ENCODE measurements around the gene UBE3C.

The UBE3C gene

GRCh38 chr7:157211690-157212089 is 73.0 kb downstream of the UBE3C start:
- no peak overlapping the region for H3K4me3 ChIP-seq (ENCODE audit: low read depth, low read length)
- no peak for DNase-seq (ENCODE audit: low read depth)
- TF ChIP-seq POLR2A (IDR thresholded peaks at IDR 0.05; ENCODE audit: extremely low read depth, insufficient read length) = no peak

GRCh38 chr7:157219154-157219553 is 80.4 kb downstream of the UBE3C start:
- TF ChIP-seq MYC (IDR thresholded peaks at IDR 0.05; ENCODE audit: low read depth, low read length) (no peak), POLR2A (IDR thresholded peaks at IDR 0.05; ENCODE audit: extremely low read depth, insufficient read length) (no peak), MAX (IDR thresholded peaks at IDR 0.05; ENCODE audit: low read depth, low read length) (no peak), CTCF (IDR thresholded peaks at IDR 0.05; ENCODE audit: low read depth, low read length) (no peak)
- DNase-seq (ENCODE audit: low read depth) = no peak
- H3K4me3 ChIP-seq (ENCODE audit: low read depth, low read length) = no peak overlapping the region

- no peak for DNase-seq (ENCODE audit: low read depth)
- H3K4me3 ChIP-seq (ENCODE audit: low read depth, low read length) = no peak overlapping the region
- no peak for TF ChIP-seq MAX (IDR thresholded peaks at IDR 0.05; ENCODE audit: low read depth, low read length)
- TF ChIP-seq CTCF (IDR thresholded peaks at IDR 0.05; ENCODE audit: low read depth, low read length) = no peak
- TF ChIP-seq MYC (IDR thresholded peaks at IDR 0.05; ENCODE audit: low read depth, low read length) = no peak
- no peak for TF ChIP-seq POLR2A (IDR thresholded peaks at IDR 0.05; ENCODE audit: extremely low read depth, insufficient read length)
Observed at GRCh38 chr7:157220916-157221569, 82.3 kb downstream of the UBE3C start.

- no peak overlapping the region for H3K4me3 ChIP-seq (ENCODE audit: low read depth, low read length)
- TF ChIP-seq MAX (IDR thresholded peaks at IDR 0.05; ENCODE audit: low read depth, low read length) (no peak), MYC (IDR thresholded peaks at IDR 0.05; ENCODE audit: low read depth, low read length) (no peak), CTCF (IDR thresholded peaks at IDR 0.05; ENCODE audit: low read depth, low read length) (no peak), POLR2A (IDR thresholded peaks at IDR 0.05; ENCODE audit: extremely low read depth, insufficient read length) (no peak)
- no peak for DNase-seq (ENCODE audit: low read depth)
Observed at GRCh38 chr7:157222687-157223086, 84.0 kb downstream of the UBE3C start.

- no peak overlapping the region for H3K4me3 ChIP-seq (ENCODE audit: low read depth, low read length)
- DNase-seq (ENCODE audit: low read depth) = peak; percentile 40
- TF ChIP-seq MAX (IDR thresholded peaks at IDR 0.05; ENCODE audit: low read depth, low read length) (no peak), CTCF (IDR thresholded peaks at IDR 0.05; ENCODE audit: low read depth, low read length) (no peak), MYC (IDR thresholded peaks at IDR 0.05; ENCODE audit: low read depth, low read length) (no peak), POLR2A (IDR thresholded peaks at IDR 0.05; ENCODE audit: extremely low read depth, insufficient read length) (no peak)
Observed at GRCh38 chr7:157224627-157225026, 85.9 kb downstream of the UBE3C start.

- DNase-seq (ENCODE audit: low read depth) = peak; percentile 70
- no peak overlapping the region for H3K4me3 ChIP-seq (ENCODE audit: low read depth, low read length)
- no peak for TF ChIP-seq MAX (IDR thresholded peaks at IDR 0.05; ENCODE audit: low read depth, low read length)
- TF ChIP-seq CTCF (IDR thresholded peaks at IDR 0.05; ENCODE audit: low read depth, low read length) = peak; percentile 57
Observed at GRCh38 chr7:157228864-157229422, 90.2 kb downstream of the UBE3C start.
